Right atrium auricular region (tissue), 2 donors: ENCODE data around the gene SPON2. TPM values are rescaled to one million over a fixed set of nuclear protein-coding genes. Genes with fewer than 3 reads are reported as not detected.

Source experiments
- DNase-seq: peaks from one replicate; pipeline ENCODE4 v3.0.0-alpha.2; 2019; ENCODE audit warnings: low spot score
- H3K27ac ChIP-seq, 2 donors: fragments of 200-600 bp; sonication (generic); 1 replicate in 1 of 2; 2 replicates in 1 of 2; pipeline ENCODE4 v1.5.1; 2016 to 2019
- H3K27me3 ChIP-seq, 2 donors: fragments of 200-600 bp; sonication (generic); one replicate each; pipeline versions ENCODE4 v1.5.1 to v1.6.0; 2017 to 2019
- H3K36me3 ChIP-seq: fragments of 200-600 bp; sonication (generic); one replicate; pipeline ENCODE4 v1.5.1; 2016
- H3K4me1 ChIP-seq, 2 donors: fragments of 200-600 bp; sonication (generic); one replicate each; pipeline versions ENCODE4 v1.5.1 to v1.6.0; 2017 to 2019
- H3K4me3 ChIP-seq, 2 donors: fragments of 200-600 bp; sonication (generic); 1 replicate in 1 of 2; 2 replicates in 1 of 2; pipeline ENCODE4 v1.5.1; 2017 to 2019; ENCODE audit warnings: mild to moderate bottlenecking in 1 of 2, moderate library complexity in 1 of 2
- H3K9me3 ChIP-seq, 2 donors: fragments of 200-600 bp; sonication (generic); one replicate each; pipeline ENCODE4 v1.5.1; 2019
- CTCF ChIP-seq, 2 donors: fragments of 200-600 bp; sonication (generic); IDR thresholded peaks; one replicate each; pipeline ENCODE4 v1.5.1; 2019; ENCODE audit warnings: antibody characterized with exemption in 2 of 2
- total RNA-seq, 2 donors: library from RNA; depleted of rRNA; stranded (reverse); fragments of >200 nt; gene quantifications; one replicate each; pipeline ENCODE4 v1.1.0, GENCODE V29; 2016

Gene SPON2
- total RNA-seq, 2 donors from 2014 or later = 13.0 to 20.8 TPM

- peaks cover 5 to 11% of the 10 kb centered on the region in 2 donors for H3K27me3 ChIP-seq
- no peak for TF ChIP-seq CTCF (IDR thresholded peaks at IDR 0.05)
- no peak overlapping the region for H3K4me3 ChIP-seq
- no peaks in the 10 kb centered on the region for H3K36me3 ChIP-seq
- DNase-seq = no peak
- H3K4me1 ChIP-seq = peaks cover 0 to 52% of the 10 kb centered on the region in 2 donors
- no peak overlapping the region for H3K27ac ChIP-seq
- no peaks in the 10 kb centered on the region for H3K9me3 ChIP-seq
These were observed 2.7 kb downstream of the SPON2 start for GRCh38 chr4:1169691-1170096.

DNA sequence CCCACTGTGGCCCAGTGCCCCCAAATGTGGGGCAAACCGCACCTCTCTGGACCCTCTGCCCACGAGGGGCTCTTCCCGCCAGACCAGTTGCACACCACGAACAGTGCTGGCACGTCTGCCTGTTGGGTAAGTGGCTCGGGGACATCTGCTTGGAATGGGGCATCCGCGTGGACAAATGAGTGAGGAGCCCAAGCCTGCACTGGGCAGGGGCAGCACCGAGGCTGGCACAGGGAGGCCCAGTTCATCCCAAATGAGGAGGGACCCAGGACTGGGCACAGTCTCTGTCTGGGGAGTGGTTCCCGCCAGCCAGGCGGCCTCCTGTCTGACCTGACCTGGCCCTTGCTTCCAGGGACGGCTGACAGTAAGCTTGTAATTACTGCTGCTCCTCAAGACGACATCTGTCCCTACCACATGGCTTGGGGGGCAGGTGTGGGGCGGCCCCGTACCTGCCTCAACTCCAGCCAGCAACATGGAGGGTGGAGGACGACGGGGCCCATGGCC lies 3.2 kb downstream of the SPON2 start:
- H3K36me3 ChIP-seq = no peaks in the 10 kb centered on the region
- peaks cover 0 to 52% of the 10 kb centered on the region in 2 donors for H3K4me1 ChIP-seq
- H3K27me3 ChIP-seq = peaks cover 5 to 11% of the 10 kb centered on the region in 2 donors
- no peak overlapping the region for H3K27ac ChIP-seq
- no peak for TF ChIP-seq CTCF (IDR thresholded peaks at IDR 0.05)
- DNase-seq = no peak
- no peaks in the 10 kb centered on the region for H3K9me3 ChIP-seq
- H3K4me3 ChIP-seq = no peak overlapping the region

DNA sequence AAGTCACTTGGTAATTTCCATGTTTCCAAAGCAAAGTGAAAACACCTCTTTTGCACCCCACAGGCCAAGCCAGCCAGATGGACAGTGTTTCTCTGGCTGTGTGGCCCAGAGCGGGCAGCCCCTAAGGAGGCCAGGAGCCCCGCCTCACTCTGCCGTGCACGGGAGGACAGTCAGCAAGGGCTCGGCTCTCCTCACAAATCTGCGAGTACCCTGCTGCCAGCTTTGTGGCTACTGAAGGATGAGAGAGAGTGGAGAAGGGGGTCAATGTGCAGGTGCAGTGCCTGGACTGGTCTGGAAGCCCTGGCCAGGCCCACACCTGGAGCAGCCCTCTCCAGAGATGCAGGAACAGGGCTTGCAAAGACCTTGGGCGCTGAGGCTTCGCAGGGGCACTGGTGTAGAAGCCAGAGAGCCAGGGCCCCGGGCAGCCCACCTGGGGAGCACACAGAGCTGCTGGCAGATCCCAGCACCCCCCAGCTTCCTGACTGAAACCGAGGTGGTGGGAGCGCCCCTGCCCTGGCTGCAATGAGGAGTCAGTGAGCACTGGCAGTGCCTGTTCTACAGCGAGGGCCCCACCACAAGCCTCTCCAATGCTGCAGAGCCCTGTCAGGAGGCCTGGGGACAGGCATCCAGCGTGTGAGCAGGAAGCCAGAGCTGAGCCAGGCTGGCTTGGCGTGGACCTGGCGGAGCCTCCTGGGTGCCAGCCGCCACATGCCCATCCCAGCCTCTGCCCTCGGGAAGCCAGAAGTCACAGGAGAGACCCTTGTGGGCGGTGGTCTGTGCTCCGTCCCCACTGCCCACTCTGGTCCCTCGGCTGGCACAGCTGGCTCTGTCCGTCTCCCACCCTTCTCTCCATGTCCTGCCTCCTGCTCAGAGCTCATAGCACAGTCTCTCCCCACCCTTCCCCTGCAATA lies 3.9 kb downstream of the SPON2 start:
- peaks cover 5 to 11% of the 10 kb centered on the region in 2 donors for H3K27me3 ChIP-seq
- no peak for TF ChIP-seq CTCF (IDR thresholded peaks at IDR 0.05)
- H3K9me3 ChIP-seq = no peaks in the 10 kb centered on the region
- no peak overlapping the region for H3K4me3 ChIP-seq
- DNase-seq = no peak
- peaks cover 0 to 45% of the 10 kb centered on the region in 2 donors for H3K4me1 ChIP-seq
- H3K27ac ChIP-seq = no peak overlapping the region
- H3K36me3 ChIP-seq = no peaks in the 10 kb centered on the region

DNA sequence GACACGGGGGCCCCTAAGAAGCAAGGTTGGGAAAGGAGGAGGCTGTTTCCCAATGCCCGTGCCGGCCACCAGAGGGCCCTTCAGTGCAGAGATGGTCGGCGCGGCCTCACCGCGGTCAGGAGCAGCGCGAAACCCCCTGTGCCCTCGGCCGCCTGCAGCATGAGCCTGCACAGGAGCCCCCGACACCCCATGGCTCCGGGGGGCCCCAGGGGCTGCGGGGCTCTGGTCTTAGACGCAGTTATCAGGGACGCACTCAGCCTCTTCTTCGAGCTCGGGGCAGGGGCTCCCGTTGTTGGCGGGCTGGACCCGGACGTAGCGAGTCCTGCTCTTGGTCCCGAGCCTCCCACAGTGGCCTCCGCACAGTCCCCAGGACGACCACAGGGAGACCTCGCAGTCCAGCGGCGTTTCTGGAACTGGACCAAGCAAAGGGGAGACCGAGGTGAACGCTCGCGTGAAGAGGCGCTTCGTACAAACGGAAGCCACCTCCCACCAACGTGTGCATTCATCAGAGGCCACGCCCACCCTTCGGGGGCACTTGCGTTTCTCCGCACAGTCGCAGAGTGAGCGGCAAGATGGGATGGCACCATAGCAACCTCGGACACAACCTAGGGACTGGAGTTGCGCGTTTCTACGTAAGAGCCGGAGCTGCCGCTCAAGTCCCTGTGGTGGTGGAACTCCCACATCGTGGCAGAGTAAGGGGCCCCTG lies 5.0 kb downstream of the SPON2 start:
- peak overlapping the region in 1 of 2 donors; percentile 52 for H3K27ac ChIP-seq
- peak; percentile 86 for DNase-seq
- peaks cover 0 to 36% of the 10 kb centered on the region in 2 donors for H3K4me1 ChIP-seq
- H3K27me3 ChIP-seq = peaks cover 5 to 11% of the 10 kb centered on the region in 2 donors
- H3K36me3 ChIP-seq = no peaks in the 10 kb centered on the region
- peak overlapping the region; percentile 46 to 58 for H3K4me3 ChIP-seq
- H3K9me3 ChIP-seq = no peaks in the 10 kb centered on the region
- TF ChIP-seq CTCF (IDR thresholded peaks at IDR 0.05) = peak; percentile 89 to 96

- H3K9me3 ChIP-seq = no peaks in the 10 kb centered on the region
- peak overlapping the region in 1 of 2 donors; percentile 58 for H3K4me3 ChIP-seq
- DNase-seq = no peak
- peaks cover 4 to 6% of the 10 kb centered on the region in 2 donors for H3K27me3 ChIP-seq
- no peak for TF ChIP-seq CTCF (IDR thresholded peaks at IDR 0.05)
- peaks cover 0 to 29% of the 10 kb centered on the region in 2 donors for H3K4me1 ChIP-seq
- H3K36me3 ChIP-seq = no peaks in the 10 kb centered on the region
- H3K27ac ChIP-seq = no peak overlapping the region
These were observed 5.7 kb downstream of the SPON2 start for GRCh38 chr4:1166509-1167243.
